RWPE2 (cell line): ENCODE results near the gene KLF13.

Experiments used
- ATAC-seq: fragments of 200-7000 bp; cut with Tn5 transposase; 3 replicates; pipeline ENCODE4 v1.9.1; 2021; ENCODE audit warnings: low read depth
- DNase-seq: peaks from one replicate; pipeline ENCODE4 v3.0.0-alpha.2; 2020; ENCODE audit warnings: low spot score
- H3K27ac ChIP-seq: fragments of 450-650 bp; 2 replicates; pipeline ENCODE4 v1.5.1; 2017; ENCODE audit warnings: mild to moderate bottlenecking; ENCODE audit not compliant: poor library complexity, severe bottlenecking
- H3K27me3 ChIP-seq: fragments of 250-450 bp; sonication (Bioruptor Pico); 2 replicates; pipeline ENCODE4 v1.5.1; 2021; ENCODE audit warnings: mild to moderate bottlenecking, moderate library complexity; ENCODE audit not compliant: insufficient read depth, poor library complexity, severe bottlenecking
- H3K36me3 ChIP-seq: fragments of 250-450 bp; sonication (Bioruptor Pico); 2 replicates; pipeline ENCODE4 v1.5.1; 2020; ENCODE audit warnings: low read depth, mild to moderate bottlenecking, moderate library complexity
- H3K4me1 ChIP-seq: fragments of 250-450 bp; sonication (Bioruptor Pico); 2 replicates; pipeline ENCODE4 v1.5.1; 2021; ENCODE audit warnings: mild to moderate bottlenecking, moderate library complexity; ENCODE audit not compliant: insufficient read depth, poor library complexity, severe bottlenecking
- H3K4me3 ChIP-seq: fragments of 250-450 bp; sonication (Bioruptor Pico); 2 replicates; pipeline ENCODE4 v1.5.1; 2021; ENCODE audit warnings: mild to moderate bottlenecking, moderate library complexity; ENCODE audit not compliant: severe bottlenecking
- H3K9me3 ChIP-seq: fragments of 250-450 bp; sonication (Bioruptor Pico); 2 replicates; pipeline ENCODE4 v1.5.1; 2021; ENCODE audit warnings: mild to moderate bottlenecking, moderate library complexity; ENCODE audit not compliant: severe bottlenecking
- TF ChIP-seq, protein P1 (sequence below): fragments of 450-650 bp; IDR thresholded peaks from one replicate; pipeline ENCODE4 v1.5.1; 2017; ENCODE audit warnings: mild to moderate bottlenecking, moderate library complexity; ENCODE audit not compliant: poor library complexity, severe bottlenecking

KLF13 gene

DNA sequence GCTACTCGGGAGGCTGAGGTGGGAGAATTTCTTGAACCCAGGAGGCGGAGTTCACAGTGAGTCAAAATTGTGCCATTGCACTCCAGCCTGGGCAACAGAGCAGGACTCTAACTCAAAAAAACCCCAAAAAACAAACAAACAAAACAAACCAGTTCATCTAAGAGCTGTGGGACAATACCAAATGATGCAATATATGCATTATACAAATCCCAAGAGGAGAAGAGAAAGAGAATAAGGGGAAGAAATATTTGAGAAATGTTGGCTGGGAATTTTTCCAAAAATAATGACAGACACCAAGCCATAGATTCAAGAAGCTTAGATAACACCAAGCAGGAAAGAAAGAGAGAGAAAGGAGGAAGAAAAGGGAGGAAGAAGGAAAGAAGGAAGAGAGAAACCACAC is 82.5 kb downstream of the KLF13 start:
- H3K4me3 ChIP-seq = no peak overlapping the region
- H3K9me3 ChIP-seq = peaks cover 15% of the 10 kb centered on the region
- no peaks in the 10 kb centered on the region for H3K36me3 ChIP-seq
- no peaks in the 10 kb centered on the region for H3K27me3 ChIP-seq
- no peak for ATAC-seq
- no peak overlapping the region for H3K27ac ChIP-seq
- DNase-seq = no peak
- TF ChIP-seq, protein P1, sequence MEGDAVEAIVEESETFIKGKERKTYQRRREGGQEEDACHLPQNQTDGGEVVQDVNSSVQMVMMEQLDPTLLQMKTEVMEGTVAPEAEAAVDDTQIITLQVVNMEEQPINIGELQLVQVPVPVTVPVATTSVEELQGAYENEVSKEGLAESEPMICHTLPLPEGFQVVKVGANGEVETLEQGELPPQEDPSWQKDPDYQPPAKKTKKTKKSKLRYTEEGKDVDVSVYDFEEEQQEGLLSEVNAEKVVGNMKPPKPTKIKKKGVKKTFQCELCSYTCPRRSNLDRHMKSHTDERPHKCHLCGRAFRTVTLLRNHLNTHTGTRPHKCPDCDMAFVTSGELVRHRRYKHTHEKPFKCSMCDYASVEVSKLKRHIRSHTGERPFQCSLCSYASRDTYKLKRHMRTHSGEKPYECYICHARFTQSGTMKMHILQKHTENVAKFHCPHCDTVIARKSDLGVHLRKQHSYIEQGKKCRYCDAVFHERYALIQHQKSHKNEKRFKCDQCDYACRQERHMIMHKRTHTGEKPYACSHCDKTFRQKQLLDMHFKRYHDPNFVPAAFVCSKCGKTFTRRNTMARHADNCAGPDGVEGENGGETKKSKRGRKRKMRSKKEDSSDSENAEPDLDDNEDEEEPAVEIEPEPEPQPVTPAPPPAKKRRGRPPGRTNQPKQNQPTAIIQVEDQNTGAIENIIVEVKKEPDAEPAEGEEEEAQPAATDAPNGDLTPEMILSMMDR = no peak
- peaks cover 13% of the 10 kb centered on the region for H3K4me1 ChIP-seq

DNA sequence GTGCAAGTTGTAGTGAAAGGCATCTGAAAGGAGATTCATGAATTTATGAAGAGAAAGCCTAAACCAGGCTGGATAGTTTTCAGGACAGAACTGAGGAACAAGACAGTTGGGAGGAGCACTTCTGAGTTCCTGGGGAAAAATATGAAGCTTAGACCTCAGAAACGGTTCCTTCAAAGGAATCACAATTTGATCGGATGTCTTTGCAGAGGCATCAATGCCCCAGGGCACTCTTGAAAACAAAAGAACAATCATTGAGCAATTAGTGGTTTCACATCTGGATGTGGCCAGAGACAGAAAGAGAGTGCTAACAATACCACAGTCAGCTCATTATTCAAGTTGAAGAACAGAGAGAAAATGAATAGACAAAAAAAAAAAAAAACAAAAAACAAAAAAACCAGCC is 86.2 kb downstream of the KLF13 start:
- no peak overlapping the region for H3K27ac ChIP-seq
- H3K27me3 ChIP-seq = no peaks in the 10 kb centered on the region
- TF ChIP-seq, protein P1 = no peak
- DNase-seq (no peak), ATAC-seq (no peak)
- H3K9me3 ChIP-seq = peaks cover 13% of the 10 kb centered on the region
- peaks cover 6% of the 10 kb centered on the region for H3K4me1 ChIP-seq
- no peak overlapping the region for H3K4me3 ChIP-seq
- H3K36me3 ChIP-seq = no peaks in the 10 kb centered on the region

DNA sequence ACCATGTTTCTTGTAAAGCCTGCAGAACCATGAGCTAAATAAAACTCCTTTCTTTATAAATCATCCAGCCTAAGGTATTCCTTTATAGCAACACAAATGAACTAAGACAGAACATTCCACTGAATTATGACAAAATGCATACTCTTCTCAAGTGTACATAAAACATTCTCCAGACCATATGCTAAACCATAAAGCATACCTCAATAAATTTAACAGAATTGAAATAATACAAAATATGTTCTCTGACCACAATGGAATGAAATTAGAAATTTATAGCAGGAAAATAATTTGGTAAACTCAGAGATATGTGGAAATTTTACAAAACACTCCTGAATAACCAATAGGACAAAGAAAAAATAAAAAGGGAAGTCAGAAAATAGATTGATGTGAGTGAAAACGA is 88.6 kb downstream of the KLF13 start:
- Histone ChIP-seq H3K27ac (no peak overlapping the region), H3K4me3 (no peak overlapping the region), H3K27me3 (no peaks in the 10 kb centered on the region), H3K36me3 (no peaks in the 10 kb centered on the region), H3K4me1 (peaks cover 5% of the 10 kb centered on the region), H3K9me3 (peaks cover 4% of the 10 kb centered on the region)
- DNase-seq (no peak), ATAC-seq (no peak)
- TF ChIP-seq, protein P1 = no peak

DNA sequence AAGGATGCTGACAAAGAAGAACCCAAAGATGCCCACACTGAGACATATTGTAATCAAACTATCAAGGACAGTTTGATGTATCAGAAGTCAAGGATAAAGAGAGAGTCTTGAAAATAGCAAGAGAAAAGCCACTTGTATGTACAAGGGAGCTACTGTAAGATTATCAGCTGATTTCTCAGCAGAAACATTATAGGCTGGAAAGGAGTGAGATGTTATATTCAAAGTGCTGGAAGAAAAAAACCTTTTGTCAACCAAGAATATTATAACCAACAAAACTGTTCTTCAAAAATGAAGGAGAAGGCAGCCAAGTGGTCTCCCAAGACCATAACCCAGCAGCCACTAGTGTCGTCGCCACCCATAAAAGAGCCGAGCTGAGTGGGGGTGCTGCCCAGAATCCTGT is 93.2 kb downstream of the KLF13 start:
- TF ChIP-seq, protein P1 = no peak
- Histone ChIP-seq H3K4me1 (no peaks in the 10 kb centered on the region), H3K4me3 (no peak overlapping the region), H3K27me3 (no peaks in the 10 kb centered on the region), H3K9me3 (peaks cover 7% of the 10 kb centered on the region), H3K27ac (no peak overlapping the region), H3K36me3 (no peaks in the 10 kb centered on the region)
- ATAC-seq = no peak
- DNase-seq = no peak

DNA sequence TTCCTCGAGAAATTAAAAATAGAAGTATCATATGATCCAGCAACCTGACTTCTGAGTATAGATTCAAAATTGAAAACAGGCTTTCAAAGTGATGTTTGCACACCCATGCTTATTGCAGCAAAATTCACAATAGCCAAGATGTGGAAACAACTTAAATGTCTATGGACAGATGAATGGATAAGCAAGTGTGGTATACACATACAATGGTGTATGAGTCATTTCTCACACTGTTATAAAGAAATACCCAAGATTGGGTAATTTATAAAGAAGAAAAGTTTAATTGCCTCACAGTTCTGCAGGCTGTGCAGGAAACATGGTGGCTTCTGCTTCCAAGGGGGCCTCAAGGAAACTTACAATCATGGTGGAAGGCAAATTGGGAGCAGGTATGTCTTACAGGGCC is 100.8 kb downstream of the KLF13 start:
- H3K36me3 ChIP-seq = no peaks in the 10 kb centered on the region
- TF ChIP-seq, protein P1 = no peak
- DNase-seq (no peak), ATAC-seq (peak; percentile 72)
- H3K27ac ChIP-seq = no peak overlapping the region
- no peak overlapping the region for H3K4me3 ChIP-seq
- H3K4me1 ChIP-seq = no peaks in the 10 kb centered on the region
- no peaks in the 10 kb centered on the region for H3K9me3 ChIP-seq
- H3K27me3 ChIP-seq = no peaks in the 10 kb centered on the region
